ENCODE data around the gene USP22.

DNA sequence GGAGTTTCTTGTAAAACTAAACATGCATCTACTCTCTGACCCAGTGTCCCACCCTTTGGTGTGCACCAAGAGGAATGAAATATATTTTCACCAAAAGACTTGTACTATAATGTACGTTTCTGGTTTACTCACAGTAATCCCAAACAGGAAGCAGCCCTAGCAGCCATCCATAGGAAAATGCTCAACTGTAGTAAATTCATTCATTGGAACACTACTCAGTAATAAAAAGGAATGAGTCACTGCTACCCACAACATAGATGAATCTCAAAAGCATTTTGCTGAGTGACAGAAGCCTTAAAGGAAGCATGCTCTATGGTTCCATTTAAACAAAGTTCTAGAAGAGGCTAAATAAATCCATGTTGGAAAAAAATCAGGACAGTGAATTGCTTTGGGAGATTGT lies 46.3 kb upstream of the USP22 start:
- TF ChIP-seq POLR2A (IDR thresholded peaks at IDR 0.05) (no peak), EP300 (IDR thresholded peaks at IDR 0.05) (no peak)
- TF ChIP-seq, protein P1, sequence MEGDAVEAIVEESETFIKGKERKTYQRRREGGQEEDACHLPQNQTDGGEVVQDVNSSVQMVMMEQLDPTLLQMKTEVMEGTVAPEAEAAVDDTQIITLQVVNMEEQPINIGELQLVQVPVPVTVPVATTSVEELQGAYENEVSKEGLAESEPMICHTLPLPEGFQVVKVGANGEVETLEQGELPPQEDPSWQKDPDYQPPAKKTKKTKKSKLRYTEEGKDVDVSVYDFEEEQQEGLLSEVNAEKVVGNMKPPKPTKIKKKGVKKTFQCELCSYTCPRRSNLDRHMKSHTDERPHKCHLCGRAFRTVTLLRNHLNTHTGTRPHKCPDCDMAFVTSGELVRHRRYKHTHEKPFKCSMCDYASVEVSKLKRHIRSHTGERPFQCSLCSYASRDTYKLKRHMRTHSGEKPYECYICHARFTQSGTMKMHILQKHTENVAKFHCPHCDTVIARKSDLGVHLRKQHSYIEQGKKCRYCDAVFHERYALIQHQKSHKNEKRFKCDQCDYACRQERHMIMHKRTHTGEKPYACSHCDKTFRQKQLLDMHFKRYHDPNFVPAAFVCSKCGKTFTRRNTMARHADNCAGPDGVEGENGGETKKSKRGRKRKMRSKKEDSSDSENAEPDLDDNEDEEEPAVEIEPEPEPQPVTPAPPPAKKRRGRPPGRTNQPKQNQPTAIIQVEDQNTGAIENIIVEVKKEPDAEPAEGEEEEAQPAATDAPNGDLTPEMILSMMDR (IDR thresholded peaks at IDR 0.05): no peak

Measured in gastroesophageal sphincter (tissue), 3 donors.